ENCODE data around the gene MRPL37.
A peak's percentile ranks its signal among the peaks of the same experiment; 100 is the strongest.
"Not testable (repeated sequence)": the region's sequence is repeated elsewhere in the genome, so short reads cannot be mapped to it uniquely, and the experiment has no call there.

MRPL37 gene

DNA sequence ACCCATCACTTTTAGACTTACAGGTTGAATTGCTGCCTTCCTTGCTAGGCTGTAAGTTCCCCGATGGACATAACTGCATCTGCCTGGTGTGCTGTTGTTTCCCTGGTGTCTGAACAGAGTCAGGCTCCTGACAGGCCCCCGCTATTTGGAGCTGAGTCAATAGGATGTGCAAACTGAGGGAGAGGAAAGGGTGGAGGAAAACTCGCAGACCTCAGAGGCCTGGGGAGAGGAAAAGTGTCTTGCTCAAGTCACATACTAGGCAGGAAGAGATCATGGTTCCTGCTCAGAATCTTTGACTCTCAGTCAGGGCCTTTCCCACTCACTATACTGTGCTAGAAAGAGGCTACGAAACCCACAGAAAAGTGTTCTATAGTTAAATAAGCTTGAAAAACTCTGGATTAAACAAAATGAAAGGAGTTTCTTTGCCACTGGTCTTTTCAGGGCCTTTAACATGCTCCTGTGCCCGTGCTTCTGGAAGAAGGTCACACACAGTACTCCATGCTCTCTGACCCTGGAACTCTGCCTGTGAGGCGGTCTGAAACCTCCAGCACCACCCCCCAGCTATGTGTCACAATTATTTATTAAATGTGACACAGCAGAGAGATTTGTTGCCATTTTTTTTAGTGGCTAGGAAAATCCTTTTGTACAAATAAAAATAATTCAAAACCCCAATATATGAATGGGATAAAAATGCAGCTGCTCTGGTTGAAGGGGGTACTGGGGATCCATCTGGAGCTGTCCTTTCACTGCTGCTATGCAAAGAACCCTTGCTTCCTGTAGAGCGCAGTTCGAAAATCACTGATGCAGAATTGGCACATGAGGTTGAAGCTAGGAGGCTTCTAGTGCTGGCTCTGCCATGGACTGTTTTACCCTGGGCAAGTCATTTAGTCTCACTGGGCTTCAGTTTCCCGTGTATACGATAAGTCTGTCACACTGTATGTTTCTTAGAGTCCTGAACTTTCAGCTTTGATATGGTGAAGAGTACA is 27.1 kb upstream of the MRPL37 start:
- peak; percentile 58 for DNase-seq

GRCh38 chr1:54173681-54174080 is 26.3 kb upstream of the MRPL37 start:
- DNase-seq = no peak

GRCh38 chr1:54174106-54174505 is 25.9 kb upstream of the MRPL37 start:
- no peak for DNase-seq

GRCh38 chr1:54176621-54177327 is 23.2 kb upstream of the MRPL37 start:
- no peak for DNase-seq

GRCh38 chr1:54177726-54178125 is 22.2 kb upstream of the MRPL37 start:
- DNase-seq = no peak

- no peak for DNase-seq
These were observed 21.5 kb upstream of the MRPL37 start for GRCh38 chr1:54178296-54179070.

DNA sequence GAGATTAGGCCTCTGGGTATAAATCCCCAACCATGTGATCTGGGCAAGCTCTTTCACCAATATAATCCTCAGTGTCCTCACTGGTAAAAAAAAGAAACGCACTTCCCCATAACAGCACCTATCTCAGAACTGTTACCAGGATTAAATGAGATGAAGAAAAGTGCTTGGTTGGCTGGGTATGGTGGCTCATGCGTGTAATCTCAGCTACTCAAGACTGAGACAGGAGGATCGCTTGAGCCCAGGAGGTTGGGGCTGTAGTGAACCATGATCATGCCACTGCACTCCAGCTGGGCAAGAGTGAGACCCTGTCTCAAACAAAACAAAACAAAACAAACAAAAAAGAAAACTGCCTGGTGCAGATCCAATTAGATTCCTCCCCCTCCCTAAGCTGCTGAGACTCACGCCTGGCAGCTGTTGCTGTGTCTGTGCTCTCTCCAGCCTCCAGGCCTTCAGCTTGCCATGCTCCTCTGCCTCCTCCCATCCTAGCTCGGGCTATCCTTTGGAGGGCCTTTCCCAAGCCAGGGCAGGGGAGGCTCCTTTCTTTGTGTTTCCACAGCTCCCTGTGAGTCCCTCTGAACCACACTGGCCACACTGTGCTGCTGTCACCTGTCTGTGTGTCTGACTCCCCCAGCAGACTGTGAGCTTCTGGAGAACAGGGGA is 19.1 kb upstream of the MRPL37 start:
- DNase-seq = no peak

GRCh38 chr1:54186056-54186455 is 13.9 kb upstream of the MRPL37 start:
- DNase-seq = no peak

DNA sequence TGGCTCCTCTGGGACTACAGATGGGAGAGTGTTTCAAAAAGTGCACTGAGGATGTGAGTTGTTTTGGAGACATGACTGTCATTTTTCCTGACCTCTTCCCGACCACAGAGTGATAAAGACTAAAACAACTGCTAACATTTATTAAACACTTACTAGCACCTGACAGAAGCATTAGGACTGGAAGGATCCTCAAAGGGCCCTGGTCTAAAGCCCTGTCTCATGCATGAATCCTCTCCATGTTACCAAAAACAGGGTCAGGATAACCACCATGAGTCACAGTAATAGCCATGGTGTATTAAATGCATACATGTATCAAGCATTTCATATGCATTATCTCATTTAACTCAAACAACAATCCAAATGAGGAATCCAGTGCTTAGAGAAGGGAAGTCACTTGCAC is 11.7 kb upstream of the MRPL37 start:
- DNase-seq = peak; percentile 26

DNA sequence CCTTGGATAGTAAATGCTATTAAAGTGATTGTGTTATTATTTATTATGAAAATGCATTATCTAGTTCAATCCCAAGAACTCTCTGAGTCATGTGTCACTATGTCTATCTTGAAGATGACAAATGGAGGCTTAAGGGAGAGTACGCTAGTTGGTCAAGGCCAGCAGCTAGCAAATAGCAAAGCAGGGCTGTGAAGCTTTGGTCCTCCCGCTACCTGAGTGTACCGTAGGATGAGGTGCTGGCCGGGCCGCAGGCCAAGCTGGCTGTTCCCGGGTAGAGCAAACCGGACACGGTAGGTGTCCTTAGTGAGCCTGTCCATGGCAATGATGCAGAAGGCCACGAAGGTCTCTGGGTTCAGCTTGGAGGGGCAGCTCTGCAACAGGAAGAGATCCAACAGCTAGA is 9.4 kb upstream of the MRPL37 start:
- no peak for DNase-seq

DNA sequence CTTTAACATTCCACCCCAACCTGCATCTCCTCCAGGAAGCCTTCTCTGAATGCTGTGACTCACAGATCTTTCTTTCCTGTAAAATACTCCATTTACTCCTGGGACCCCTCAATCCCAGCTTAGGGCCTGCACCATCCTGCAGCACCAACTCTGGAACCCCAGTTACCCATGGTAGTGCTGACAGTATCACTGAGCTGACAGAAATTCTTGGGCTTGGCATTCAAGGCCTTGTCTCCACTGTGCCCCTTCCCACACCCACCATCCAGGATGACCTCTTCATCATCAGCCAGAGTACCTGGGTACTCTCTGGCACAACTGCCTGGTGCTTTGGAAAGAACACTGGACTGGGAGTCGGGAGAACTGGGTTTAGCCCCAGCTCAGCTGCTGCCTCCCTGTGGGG is 8.4 kb upstream of the MRPL37 start:
- no peak for DNase-seq

DNA sequence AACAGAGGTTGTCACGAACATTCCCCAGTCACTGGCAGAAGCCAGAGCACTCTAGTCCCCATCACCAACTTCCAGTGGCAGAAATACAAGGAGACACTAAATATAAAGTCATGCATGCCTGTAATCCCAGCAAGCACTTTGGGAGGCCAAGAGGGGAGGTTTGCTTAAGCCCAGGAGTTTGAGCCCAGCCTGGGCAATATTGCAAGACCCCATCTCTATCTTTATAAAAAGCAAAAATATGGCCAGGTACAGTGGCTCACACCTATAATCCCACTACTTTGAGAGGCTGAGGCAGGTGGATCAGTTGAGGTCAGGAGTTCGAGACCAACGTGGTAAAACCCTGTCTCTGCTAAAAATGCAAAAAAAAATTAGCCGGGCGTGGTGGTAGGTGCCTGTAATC is 6.5 kb upstream of the MRPL37 start:
- DNase-seq = no peak

- DNase-seq = no peak
These were observed 709 bp upstream of the MRPL37 start for GRCh38 chr1:54199151-54199764.

- DNase-seq = no peak
These were observed 591 bp downstream of the MRPL37 start for GRCh38 chr1:54200519-54200997.

DNA sequence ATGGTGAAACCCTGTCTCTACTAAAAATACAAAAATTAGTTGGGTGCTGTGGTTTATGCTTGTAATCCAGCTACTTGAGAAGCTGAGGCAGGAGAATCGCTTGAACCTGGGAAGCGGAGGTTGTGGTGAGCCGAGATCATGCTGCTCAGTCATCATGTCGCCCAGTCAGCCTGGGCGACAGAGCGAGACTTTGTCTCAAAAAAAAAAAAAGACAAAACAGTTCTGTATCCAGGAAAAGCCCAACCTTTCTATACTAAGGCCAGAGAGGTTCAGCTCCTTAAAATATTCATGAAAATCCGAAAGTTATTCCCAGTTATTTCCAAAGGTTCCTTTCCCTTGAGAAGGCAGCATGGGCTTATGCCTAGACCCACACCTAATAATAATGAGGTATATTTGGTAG is 4.2 kb downstream of the MRPL37 start:
- no peak for DNase-seq

DNA sequence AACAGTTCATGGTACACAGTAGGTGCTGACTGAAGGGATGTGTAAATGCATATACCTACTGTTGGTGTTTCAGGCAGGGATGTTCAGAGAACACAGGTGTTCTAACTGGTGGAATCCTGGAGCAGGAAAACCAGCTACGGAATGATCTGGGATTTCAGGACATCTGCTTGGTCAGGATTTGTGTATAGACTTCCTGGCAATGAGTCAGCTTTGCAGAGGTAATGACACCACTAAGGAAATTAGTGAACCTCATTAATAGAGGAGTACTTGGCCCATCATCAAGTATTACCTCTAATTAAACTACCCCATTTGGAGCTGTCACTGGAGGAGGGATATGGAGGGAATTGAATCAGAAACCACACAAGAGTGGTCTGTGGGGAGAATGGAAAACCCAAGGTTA is 7.3 kb downstream of the MRPL37 start:
- DNase-seq = no peak

- not testable (repeated sequence) for DNase-seq
These were observed 7.9 kb downstream of the MRPL37 start for GRCh38 chr1:54207896-54208295.

GRCh38 chr1:54212872-54213271 is 12.9 kb downstream of the MRPL37 start:
- no peak for DNase-seq

DNA sequence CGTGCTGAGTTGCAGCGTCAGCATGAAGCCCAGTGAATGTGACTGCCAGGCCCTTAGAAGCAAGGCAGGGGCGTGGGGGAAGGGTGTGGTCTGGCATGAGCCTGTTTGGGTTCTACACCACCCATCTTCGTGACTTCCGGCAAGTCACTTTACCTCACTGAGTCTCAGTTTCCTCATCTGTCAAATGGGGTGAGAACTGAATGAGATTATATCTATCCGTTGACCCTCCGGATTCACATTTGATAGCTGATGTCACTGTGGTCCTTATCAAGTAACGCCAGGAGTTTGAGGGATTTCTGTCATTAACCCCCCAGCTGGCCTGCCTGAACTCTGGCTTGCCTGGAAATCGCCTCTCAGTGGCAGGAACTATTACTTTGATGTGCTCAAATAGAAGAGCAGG is 15.6 kb downstream of the MRPL37 start:
- no peak for DNase-seq

DNA sequence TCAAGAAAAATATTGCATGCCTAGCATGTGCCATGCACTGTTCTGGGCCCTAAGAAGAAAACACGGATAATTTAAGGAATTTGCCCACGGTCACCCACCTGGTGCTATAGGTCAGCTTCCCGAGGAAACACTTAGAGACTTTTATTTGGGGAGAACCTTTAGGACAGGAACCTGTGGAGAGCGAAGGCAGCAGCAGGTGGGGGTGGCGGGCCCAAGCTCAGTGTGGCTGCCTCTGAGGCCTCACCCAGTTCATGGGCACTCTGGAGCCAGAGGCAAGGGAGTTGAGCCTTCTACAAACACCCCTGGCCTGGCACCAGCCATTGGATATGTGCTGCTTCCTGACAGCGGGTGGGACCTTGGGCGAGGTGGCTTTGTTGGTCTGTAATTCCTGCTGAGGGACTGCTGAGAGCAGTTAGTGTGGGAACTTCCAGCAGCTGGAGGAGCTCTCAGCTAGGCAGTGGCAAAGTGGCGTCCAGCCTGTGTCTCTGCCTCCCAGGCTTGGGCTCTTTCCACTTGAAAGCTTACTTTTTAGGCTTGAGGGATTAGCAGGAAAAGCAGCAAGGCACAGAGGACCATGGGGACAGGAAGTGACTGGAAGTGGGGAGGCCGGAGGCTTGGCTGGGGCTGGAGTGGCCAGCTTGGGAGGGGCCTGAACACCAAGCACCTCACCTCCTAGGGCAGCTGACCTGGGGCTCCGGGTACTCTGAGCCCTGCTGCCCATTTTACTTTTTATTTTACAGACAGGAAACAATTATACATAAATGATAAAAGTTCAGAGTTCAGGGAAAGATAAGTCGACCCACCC is 19.1 kb downstream of the MRPL37 start:
- no peak for DNase-seq

GRCh38 chr1:54219688-54220003 is 19.7 kb downstream of the MRPL37 start:
- no peak for DNase-seq

All from fibroblast of skin of right biceps (primary cell).